GM10248 (cell line): ENCODE results near the gene LCA5.

Experiments used
- CTCF ChIA-PET: fragments of 300-600 bp; sonication (Branson Sonifier 250); formaldehyde crosslinking; extraction: SDS; loops from one replicate; lab custom pipeline; 2021; ENCODE audit warnings: antibody characterized with exemption; lab: Yijun Ruan, JAX
- POLR2A ChIA-PET: fragments of 350-650 bp; sonication (Branson Sonifier 250); formaldehyde crosslinking; extraction: SDS; loops from one replicate; lab custom pipeline; 2020; ENCODE audit warnings: antibody characterized with exemption; lab: Yijun Ruan, JAX
- DNase-seq: peaks from one replicate; pipeline ENCODE4 v3.0.0; 2012; ENCODE audit errors: extremely low spot score
- TF ChIP-seq, protein P1 (sequence below): IDR thresholded peaks from 2 replicates; pipeline ENCODE4 v1.5.1; 2012; ENCODE audit warnings: mild to moderate bottlenecking, low read depth; ENCODE audit errors: extremely low read depth, missing control alignments, control extremely low read depth

The LCA5 gene

DNA sequence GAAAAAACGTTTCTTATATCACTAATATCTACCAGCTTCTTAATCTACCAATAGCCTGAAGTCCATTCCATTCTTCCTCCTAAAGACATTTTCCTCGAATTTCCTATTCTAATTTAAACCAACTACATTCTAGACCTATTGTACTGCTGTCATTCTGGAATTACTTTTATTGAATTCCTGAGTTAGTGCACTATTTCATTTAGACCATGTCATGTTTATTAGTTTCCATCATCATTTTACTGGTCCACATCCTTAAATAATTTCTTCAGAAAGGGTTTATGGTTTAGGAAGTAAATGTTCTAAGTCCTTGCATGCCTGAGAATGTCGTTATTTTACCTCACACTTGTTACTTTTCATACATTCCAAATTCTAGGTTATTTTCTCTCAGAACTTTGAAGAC is 13.2 kb downstream of the LCA5 start:
- POLR2A ChIA-PET: no interaction called here
- TF ChIP-seq, protein P1, sequence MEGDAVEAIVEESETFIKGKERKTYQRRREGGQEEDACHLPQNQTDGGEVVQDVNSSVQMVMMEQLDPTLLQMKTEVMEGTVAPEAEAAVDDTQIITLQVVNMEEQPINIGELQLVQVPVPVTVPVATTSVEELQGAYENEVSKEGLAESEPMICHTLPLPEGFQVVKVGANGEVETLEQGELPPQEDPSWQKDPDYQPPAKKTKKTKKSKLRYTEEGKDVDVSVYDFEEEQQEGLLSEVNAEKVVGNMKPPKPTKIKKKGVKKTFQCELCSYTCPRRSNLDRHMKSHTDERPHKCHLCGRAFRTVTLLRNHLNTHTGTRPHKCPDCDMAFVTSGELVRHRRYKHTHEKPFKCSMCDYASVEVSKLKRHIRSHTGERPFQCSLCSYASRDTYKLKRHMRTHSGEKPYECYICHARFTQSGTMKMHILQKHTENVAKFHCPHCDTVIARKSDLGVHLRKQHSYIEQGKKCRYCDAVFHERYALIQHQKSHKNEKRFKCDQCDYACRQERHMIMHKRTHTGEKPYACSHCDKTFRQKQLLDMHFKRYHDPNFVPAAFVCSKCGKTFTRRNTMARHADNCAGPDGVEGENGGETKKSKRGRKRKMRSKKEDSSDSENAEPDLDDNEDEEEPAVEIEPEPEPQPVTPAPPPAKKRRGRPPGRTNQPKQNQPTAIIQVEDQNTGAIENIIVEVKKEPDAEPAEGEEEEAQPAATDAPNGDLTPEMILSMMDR: no peak
- no peak for DNase-seq
- CTCF ChIA-PET: interaction anchor here (0.9 to 1.3 kb wide), 2 partner anchors 11 kb away, joined by 3 to 4 read pairs; no protein-coding TSS in a partner anchor

DNA sequence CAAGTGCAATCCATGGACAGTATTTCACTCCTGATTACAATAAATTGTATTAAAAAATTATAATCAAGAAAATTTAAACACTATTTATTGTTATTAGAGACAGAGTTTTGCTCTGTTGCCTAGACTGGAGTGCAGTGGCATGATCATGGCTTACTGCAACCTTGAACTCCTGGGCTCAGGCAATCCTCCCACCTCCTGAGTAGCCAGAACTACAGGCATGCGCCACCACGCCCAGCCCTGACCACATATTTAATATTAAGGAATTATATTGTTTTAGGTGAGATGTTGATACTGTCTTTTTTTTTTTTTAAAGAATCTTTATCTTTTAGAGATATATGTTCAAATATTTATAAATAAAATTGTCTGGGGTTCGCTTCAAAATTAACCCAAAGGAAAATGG is 14.6 kb downstream of the LCA5 start:
- no peak for DNase-seq
- TF ChIP-seq, protein P1: no peak
- ChIA-PET CTCF (interaction anchor here (1.7 kb wide), 1 partner anchor 11 kb away, joined by 6 read pairs; no protein-coding TSS in a partner anchor), POLR2A (no interaction called here)

DNA sequence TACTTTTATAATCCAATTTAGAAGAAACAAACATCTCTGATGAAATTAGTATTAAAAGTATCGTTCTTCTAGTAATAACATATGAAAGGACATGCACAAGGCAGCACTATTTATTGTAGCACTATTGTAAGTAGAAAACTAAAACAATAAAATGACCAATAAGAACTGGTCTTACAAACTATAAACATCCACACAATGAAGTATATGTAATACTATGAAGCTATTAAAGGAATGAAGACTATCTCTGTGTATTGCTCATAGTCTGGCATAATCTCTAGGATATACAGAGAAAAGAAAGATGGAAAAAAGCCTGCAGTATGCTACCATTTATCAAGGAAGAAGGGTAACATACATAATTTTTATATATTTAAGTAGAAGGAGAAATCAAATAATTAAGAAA is 16.7 kb downstream of the LCA5 start:
- DNase-seq: no peak
- ChIA-PET CTCF (interaction anchor here (1.1 kb wide), 1 partner anchor 24 kb away, joined by 3 read pairs; no protein-coding TSS in a partner anchor), POLR2A (no interaction called here)
- TF ChIP-seq, protein P1: no peak

DNA sequence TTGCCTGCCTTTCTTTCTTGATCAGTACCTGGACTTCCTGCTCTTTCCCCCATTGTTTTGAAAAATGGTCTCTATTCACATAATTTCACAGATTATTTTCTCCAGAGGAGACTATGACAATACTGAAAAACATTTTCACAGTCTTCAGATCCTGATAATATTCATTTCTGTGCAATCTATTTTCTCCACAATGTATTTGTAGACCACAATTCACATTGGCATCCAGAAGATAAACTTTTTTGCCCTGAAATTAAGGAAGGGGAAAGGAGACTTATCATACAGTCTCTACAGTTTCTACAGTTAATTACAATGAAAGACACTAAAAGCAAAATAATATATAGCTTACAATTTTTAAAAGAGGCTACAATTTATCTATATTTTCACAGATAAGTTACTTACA is 18.4 kb downstream of the LCA5 start:
- DNase-seq: no peak
- CTCF ChIA-PET: no interaction called here
- POLR2A ChIA-PET: no interaction called here
- TF ChIP-seq, protein P1: no peak

DNA sequence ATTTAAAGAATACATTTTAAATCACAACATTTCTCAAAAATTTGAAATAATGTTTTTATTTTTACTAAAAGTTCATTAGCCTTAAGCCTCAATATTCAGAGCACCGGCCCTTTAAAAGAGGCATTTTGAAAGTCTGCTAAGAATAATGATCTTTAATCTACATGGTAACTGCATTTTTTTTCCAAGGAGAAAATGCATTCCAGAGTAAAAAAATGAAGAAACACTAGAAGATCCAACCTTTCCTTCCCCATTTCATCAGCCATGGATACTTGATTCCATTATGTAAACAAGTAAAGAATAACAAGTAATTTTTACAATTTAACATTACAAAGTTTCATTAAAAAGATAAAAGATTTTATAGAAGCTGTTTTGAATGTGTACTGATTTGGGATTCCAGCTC is 21.8 kb downstream of the LCA5 start:
- ChIA-PET POLR2A (no interaction called here), CTCF (interaction anchor here (1.7 kb wide), 1 partner anchor 13 kb away, joined by 5 read pairs; no protein-coding TSS in a partner anchor)
- DNase-seq: no peak
- TF ChIP-seq, protein P1: no peak

DNA sequence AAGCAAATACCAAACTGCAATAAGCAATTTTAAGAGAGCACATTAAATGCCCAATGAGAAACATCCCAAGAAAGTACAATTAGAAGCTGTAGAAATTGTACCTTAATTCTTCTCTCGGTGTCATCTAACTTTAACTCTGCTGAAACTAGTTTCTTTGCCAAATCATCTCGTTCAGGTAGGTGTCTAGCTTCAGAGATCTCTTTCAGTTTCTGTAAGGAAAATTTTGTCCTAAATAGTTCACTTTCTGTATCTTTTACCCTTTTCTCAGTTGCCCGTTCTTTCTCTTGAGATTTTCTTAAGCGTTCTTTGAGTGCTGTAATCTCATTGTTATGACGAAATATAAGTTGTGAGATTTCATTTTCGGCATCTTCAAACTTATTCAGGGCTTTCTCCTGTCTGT is 24.1 kb downstream of the LCA5 start:
- ChIA-PET CTCF (interaction anchor here (1.3 kb wide), 2 partner anchors 10 kb away, joined by 3 read pairs; no protein-coding TSS in a partner anchor), POLR2A (no interaction called here)
- TF ChIP-seq, protein P1: no peak
- no peak for DNase-seq
